ENCODE measurements around the gene SYNJ2. TPM values are rescaled to one million over a fixed set of nuclear protein-coding genes. Genes with fewer than 3 reads are reported as not detected.

The SYNJ2 gene
- total and polyA plus RNA-seq, 9 donors, result 3.6 to 18.7 (median 9.8) TPM

DNA sequence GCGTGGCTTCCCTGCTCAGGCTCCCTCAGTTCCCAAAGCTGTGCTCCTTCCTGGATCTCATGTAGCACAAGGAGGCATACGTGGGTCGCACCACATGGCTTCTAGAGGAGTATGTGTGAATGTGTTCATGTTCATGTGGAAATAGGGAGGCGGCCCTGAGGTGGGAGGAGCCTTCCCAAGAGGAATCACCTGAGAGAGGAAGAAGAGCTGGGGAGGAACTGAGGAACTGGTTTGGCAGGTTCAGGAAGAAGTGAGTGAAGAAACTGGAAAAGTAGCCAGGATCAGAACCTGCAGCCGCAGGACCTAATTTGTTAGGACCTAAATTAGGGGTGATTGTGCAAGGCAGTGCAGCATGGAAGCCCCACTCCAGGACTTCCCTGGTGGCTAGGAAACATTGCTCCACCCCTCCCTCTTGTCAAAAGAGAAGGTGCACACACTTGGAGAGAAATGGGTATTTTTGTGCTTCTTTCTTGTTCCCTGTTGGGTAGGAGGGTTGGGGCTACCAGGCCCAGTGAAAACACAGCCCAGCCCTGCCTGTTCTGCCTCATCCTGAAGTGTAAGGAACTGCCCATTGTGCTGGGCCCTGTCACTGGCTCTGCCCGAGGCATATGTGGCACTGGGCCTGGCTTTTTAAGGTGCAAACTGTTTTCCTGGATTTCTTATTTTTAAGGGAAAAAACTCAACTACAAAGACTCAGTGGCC lies 20.7 kb downstream of the SYNJ2 start:
- DNase-seq, result peak in 1 of 5 donors; percentile 31
- TF ChIP-seq EP300 (IDR thresholded peaks at IDR 0.05) (no peak), POLR2A (IDR thresholded peaks at IDR 0.05) (no peak)
- TF ChIP-seq, protein P1, sequence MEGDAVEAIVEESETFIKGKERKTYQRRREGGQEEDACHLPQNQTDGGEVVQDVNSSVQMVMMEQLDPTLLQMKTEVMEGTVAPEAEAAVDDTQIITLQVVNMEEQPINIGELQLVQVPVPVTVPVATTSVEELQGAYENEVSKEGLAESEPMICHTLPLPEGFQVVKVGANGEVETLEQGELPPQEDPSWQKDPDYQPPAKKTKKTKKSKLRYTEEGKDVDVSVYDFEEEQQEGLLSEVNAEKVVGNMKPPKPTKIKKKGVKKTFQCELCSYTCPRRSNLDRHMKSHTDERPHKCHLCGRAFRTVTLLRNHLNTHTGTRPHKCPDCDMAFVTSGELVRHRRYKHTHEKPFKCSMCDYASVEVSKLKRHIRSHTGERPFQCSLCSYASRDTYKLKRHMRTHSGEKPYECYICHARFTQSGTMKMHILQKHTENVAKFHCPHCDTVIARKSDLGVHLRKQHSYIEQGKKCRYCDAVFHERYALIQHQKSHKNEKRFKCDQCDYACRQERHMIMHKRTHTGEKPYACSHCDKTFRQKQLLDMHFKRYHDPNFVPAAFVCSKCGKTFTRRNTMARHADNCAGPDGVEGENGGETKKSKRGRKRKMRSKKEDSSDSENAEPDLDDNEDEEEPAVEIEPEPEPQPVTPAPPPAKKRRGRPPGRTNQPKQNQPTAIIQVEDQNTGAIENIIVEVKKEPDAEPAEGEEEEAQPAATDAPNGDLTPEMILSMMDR (IDR thresholded peaks at IDR 0.05), result no peak
- H3K27ac ChIP-seq, result peak overlapping the region in 1 of 2 donors; percentile 61
- H3K27me3 ChIP-seq, result no peaks in the 10 kb centered on the region
- 77 to 83% (median 79%) methylated on average over 6 of the region's 6 CpGs for WGBS, 3 donors
- peaks cover 17% of the 10 kb centered on the region for H3K4me1 ChIP-seq (ENCODE audit: insufficient read depth)
- intact Hi-C loops (cut with DNase I), result no loop called here
- no peaks in the 10 kb centered on the region for H3K9me3 ChIP-seq
- H3K4me3 ChIP-seq, result no peak overlapping the region
- H3K36me3 ChIP-seq, result no peaks in the 10 kb centered on the region

DNA sequence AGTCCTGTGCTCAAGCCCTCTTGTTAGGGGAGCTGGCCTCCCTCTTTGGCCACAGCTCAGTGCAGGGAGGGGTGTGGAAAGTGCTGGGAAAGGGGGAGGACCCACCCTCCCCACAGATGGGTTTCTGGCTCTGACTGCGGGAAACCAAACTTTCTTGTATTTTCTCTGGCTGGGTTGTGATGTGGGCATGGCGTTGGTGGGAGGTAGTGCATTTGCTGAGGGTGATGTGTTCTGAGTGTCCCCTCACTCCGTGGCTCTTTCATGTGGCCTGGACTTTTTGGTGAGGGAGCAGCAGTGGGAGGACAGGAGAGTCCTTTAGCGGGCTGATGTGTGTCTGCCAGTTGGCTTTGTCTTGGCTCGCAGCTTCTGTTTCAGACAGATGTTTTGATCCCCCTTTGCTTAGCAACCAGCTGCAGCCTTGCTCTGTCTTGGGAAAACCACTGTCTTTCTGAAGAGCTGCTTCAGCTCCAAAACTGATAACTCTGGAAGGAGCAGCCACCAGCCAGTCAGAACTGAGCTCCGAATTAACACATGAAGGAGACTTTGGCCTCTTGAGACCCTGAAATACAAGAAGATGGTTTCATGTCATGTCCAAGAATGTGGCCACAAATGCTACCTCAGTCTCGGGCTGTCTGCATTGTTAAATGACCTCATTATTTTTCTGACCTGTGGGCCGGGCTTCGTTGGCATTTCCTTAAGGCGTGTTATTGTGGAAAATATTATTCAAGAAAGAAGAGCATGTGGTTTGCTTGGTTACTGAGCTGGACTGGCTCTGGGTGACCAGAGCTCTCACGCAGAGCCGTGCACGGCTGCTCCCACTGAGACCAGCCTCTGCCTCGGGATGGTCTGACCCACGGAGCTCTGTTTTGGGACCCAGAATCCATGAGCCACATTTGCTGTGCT lies 21.5 kb downstream of the SYNJ2 start:
- H3K9me3 ChIP-seq, result no peaks in the 10 kb centered on the region
- no peak overlapping the region for H3K4me3 ChIP-seq
- 2 to 8% (median 6%) methylated on average over 15 of the region's 15 CpGs for WGBS, 3 donors
- peak; percentile 58 to 73 (median 65) for DNase-seq
- no peaks in the 10 kb centered on the region for H3K36me3 ChIP-seq
- H3K27me3 ChIP-seq, result no peaks in the 10 kb centered on the region
- H3K27ac ChIP-seq, result peak overlapping the region; percentile 18 to 61
- no peak for TF ChIP-seq POLR2A (IDR thresholded peaks at IDR 0.05)
- TF ChIP-seq, protein P1 (IDR thresholded peaks at IDR 0.05), result no peak
- TF ChIP-seq EP300 (IDR thresholded peaks at IDR 0.05), result no peak
- H3K4me1 ChIP-seq (ENCODE audit: insufficient read depth), result peaks cover 17% of the 10 kb centered on the region
- intact Hi-C loops (cut with DNase I), result no loop called here

DNA sequence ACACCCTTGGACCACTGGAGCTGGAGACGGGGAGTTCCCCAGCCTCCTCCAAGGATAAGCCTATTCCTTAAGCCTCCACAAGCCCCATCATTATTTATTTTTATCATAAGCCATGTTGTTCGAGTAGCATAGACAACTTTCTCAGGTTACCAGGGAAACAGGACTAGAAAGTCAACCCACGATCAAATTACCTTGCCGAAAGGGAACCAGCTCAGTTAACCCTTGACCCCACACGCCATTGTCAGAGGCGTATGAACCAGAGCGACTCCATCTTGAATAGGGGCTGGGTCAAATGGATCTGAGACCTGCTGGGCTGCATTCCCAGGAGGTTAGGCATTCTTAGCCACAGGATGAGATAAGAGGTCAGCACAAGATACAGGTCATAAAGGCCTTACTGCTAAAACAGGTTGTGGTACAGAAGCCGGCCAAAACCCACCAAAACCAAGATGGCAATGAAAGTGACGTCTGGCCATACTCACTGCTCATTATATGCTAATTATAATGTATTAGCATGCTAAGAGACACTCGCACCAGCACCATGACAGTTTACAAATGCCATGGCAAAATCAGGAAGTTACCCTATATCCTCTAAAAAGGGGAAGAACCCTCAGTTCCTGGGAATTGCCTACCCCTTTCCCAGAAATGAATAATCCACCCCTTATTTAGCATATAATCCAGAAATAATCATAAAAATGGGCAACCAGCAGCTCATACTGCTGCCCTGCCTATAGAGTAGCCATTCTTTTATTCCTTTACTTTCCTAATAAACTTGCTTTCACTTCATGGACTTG lies 22.4 kb downstream of the SYNJ2 start:
- Histone ChIP-seq H3K4me1 (ENCODE audit: insufficient read depth) (peaks cover 22% of the 10 kb centered on the region), H3K27ac (peak overlapping the region; percentile 18 to 61), H3K9me3 (no peaks in the 10 kb centered on the region), H3K36me3 (no peaks in the 10 kb centered on the region), H3K27me3 (no peaks in the 10 kb centered on the region), H3K4me3 (no peak overlapping the region)
- TF ChIP-seq, protein P1 (IDR thresholded peaks at IDR 0.05), result no peak
- TF ChIP-seq POLR2A (IDR thresholded peaks at IDR 0.05), result no peak
- no peak for TF ChIP-seq EP300 (IDR thresholded peaks at IDR 0.05)
- 61 to 63% (median 63%) methylated on average over 10 of the region's 10 CpGs for WGBS, 3 donors
- DNase-seq, result peak in 1 of 5 donors; percentile 17
- intact Hi-C loops (cut with DNase I), result no loop called here

DNA sequence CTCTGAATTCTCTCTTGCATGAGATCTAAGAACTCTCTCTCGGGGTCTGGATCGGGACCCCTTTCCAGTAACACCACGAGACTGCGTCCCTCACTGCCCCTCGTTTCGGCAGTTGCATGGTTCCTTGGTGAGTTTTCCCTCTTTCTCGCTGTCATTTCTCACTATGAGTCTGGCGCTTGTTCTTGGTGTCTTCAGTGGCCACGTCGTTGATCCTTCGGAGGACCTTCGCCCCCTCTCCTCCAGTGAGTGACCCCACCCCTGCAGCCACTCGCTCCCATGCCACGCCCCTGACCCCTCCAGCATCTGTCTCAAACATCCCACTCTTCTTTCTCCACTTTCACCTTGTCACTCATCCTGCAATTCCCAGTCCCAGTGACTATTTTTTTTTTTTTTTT lies 23.0 kb downstream of the SYNJ2 start:
- peak in 2 of 5 donors; percentile 21 to 25 for DNase-seq
- intact Hi-C loops (cut with DNase I), result no loop called here
- Histone ChIP-seq H3K4me3 (no peak overlapping the region), H3K4me1 (ENCODE audit: insufficient read depth) (peaks cover 28% of the 10 kb centered on the region), H3K27me3 (no peaks in the 10 kb centered on the region), H3K27ac (no peak overlapping the region), H3K9me3 (no peaks in the 10 kb centered on the region), H3K36me3 (no peaks in the 10 kb centered on the region)
- 94 to 96% (median 96%) methylated on average over 14 of the region's 14 CpGs for WGBS, 3 donors
- no peak for TF ChIP-seq EP300 (IDR thresholded peaks at IDR 0.05)
- TF ChIP-seq, protein P1 (IDR thresholded peaks at IDR 0.05), result no peak
- no peak for TF ChIP-seq POLR2A (IDR thresholded peaks at IDR 0.05)
